Measurements from ENCODE around the gene TRAPPC12.
"Not testable (repeated sequence)": the region's sequence is repeated elsewhere in the genome, so short reads cannot be mapped to it uniquely, and the experiment has no call there.

Gene TRAPPC12

DNA sequence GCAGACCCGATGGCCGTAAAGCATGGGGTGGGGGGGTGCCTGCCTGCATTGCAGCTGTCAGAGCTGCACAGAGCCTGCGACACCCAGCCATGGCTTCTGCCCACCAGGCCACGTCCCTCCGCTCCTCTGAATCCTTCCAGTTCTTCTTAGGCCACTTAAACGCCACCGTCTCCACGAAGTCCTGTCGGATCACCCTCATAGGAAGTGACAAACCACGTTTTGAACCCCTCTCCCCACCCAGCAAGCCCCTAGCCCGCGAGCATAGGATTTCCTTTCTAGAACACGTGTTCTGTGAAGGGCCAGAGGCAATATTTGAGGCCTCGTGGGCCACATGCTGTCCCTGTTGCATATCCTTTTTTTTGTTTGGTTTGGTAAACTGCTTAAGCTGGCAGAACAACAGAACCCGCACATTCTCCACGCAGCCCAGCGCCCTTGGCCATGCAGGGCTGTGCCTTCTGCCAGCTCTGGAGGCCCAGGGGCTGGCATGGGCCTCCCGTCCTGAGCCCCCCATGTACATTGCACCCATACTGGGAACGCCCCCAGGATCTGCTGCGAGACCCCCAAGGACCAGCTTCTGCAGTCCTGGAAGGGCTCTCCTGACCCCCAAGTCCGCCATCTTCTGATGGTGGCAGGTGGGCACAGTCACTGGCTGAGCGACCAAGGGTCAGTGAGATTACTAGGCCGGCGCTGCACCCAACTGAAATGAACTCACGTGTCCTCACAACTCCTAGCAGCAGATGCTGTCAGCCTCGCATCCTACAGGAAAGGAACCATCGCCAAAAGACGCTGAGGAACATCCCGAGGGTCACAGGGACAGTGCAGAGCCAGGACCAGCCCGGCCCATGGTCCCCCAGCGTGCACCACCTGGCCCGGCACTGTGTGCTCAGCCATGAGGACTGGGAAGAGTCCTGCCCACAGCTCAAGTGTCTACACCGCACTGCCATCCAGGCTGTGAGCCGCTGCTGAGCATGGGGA, 104.8 kb downstream of the TRAPPC12 start:
- H3K4me3 Mint-ChIP-seq: no peak overlapping the region
- no peak for ATAC-seq
- no peaks in the 10 kb centered on the region for H3K27me3 Mint-ChIP-seq
- H3K4me1 Mint-ChIP-seq: peaks cover 11% of the 10 kb centered on the region
- H3K27ac Mint-ChIP-seq: peak overlapping the region in 1 of 2 donors; percentile 53
- no peak for DNase-seq
- no peaks in the 10 kb centered on the region for H3K9me3 Mint-ChIP-seq

DNA sequence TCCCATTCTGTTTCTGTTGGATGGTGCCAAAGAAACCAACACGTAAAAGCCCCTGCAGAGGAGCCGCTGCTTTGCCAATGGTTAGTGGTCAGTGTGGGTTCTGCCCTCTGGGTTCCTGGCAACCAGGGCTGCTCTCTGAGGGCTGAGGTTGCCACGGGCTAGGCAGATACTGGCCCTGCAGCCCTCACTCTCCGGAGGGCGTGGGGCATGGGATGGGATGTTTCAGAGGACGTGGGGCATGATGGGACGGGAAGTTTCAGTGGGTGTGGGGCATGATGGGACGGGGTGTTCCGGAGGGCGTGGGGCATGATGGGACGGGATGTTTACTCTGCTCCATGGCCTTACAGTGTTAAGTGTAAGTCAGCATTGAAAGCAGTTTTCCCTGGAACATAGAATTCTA, 105.7 kb downstream of the TRAPPC12 start:
- H3K27ac Mint-ChIP-seq: no peak overlapping the region
- ATAC-seq (no peak), DNase-seq (no peak)
- H3K27me3 Mint-ChIP-seq: no peaks in the 10 kb centered on the region
- H3K4me1 Mint-ChIP-seq: peaks cover 4% of the 10 kb centered on the region
- no peak overlapping the region for H3K4me3 Mint-ChIP-seq
- no peaks in the 10 kb centered on the region for H3K9me3 Mint-ChIP-seq

DNA sequence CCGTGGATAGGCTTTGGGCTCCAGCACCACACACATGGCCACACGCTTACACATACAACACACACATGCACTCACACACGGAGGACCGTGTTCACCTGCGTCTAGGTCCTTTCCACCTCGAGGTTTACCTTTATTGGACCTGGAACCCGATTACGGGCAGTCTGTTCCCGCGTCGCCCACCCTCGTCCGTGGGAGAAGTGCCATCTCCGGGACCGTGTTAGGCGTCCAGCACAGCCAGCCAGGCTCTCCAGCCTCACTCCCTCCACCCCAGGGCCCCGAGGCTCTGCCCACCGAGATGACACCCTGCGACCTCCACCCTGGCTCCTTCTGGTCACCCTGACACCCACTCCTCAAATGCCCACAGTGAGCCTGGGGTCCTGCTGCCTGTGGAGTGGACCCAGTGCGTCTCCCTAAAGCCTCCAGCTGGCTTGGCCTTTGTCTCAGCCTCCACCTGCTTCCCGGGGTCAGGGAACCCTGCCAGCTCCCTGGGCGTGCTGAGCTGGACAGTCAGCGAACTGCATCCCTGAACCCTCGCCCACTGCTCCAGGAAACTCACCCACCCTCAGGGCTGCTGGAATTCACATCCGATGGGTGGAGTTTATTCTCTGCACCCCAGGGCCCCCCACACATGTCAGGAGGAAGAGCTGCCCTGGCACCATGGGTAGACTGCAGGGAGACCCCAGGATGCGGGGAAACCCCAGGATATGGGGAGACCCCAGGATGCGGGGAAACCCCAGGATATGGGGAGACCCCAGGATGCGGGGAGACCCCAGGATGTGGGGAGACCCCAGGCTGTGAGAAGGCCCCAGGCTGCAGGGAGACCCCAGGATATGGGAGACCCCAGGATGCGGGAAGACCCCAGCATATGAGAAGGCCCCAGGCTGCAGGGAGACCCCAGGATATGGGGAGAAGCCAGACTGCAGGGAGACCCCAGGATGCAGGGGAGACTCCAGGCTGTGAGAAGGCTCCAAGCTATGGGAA, 106.8 kb downstream of the TRAPPC12 start:
- no peak overlapping the region for H3K27ac Mint-ChIP-seq
- H3K4me3 Mint-ChIP-seq: no peak overlapping the region
- H3K9me3 Mint-ChIP-seq: no peaks in the 10 kb centered on the region
- no peaks in the 10 kb centered on the region for H3K27me3 Mint-ChIP-seq
- DNase-seq (no peak), ATAC-seq (no peak)
- H3K4me1 Mint-ChIP-seq: peaks cover 7% of the 10 kb centered on the region

- Mint-ChIP-seq H3K27ac (no peak overlapping the region), H3K27me3 (no peaks in the 10 kb centered on the region), H3K4me3 (no peak overlapping the region), H3K9me3 (no peaks in the 10 kb centered on the region), H3K4me1 (peaks cover 7% of the 10 kb centered on the region)
- DNase-seq: no peak
- no peak for ATAC-seq
Measured at GRCh38 chr2:3487028-3487425, 107.5 kb downstream of the TRAPPC12 start.

GRCh38 chr2:3487432-3487831, 107.9 kb downstream of the TRAPPC12 start:
- H3K27ac Mint-ChIP-seq: no peak overlapping the region
- no peak for ATAC-seq
- no peak overlapping the region for H3K4me3 Mint-ChIP-seq
- no peak for DNase-seq
- H3K4me1 Mint-ChIP-seq: peaks cover 7% of the 10 kb centered on the region
- H3K9me3 Mint-ChIP-seq: no peaks in the 10 kb centered on the region
- no peaks in the 10 kb centered on the region for H3K27me3 Mint-ChIP-seq

DNA sequence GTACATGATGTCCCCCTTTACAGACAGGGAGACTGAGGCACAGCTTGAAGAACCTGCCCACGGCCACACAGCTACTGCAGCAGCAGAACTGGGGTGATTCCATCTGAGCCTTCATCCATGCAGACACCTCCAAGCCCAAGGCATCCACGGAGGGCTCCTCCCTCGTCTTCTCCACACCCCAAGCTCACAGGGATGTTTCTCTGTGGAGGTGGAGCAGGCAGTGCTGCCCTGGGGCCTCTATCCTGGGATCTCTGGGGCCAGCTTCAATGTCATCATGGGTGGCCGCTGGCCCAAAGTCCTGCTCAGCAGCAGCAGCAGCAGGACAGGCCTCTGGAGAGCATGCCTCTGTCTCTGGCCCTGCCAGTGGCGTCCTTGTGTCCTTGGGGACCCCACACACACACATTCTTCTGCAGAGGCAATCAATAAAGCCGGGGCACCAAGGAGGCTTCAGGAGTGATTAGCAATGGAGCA, 108.6 kb downstream of the TRAPPC12 start:
- H3K4me3 Mint-ChIP-seq: no peak overlapping the region
- peaks cover 7% of the 10 kb centered on the region for H3K4me1 Mint-ChIP-seq
- no peaks in the 10 kb centered on the region for H3K9me3 Mint-ChIP-seq
- DNase-seq (no peak), ATAC-seq (no peak)
- no peak overlapping the region for H3K27ac Mint-ChIP-seq
- no peaks in the 10 kb centered on the region for H3K27me3 Mint-ChIP-seq

- Mint-ChIP-seq H3K27me3 (no peaks in the 10 kb centered on the region), H3K27ac (no peak overlapping the region), H3K9me3 (no peaks in the 10 kb centered on the region), H3K4me1 (peaks cover 7% of the 10 kb centered on the region), H3K4me3 (no peak overlapping the region)
- DNase-seq: no peak
- no peak for ATAC-seq
Measured at GRCh38 chr2:3488855-3489763, 109.6 kb downstream of the TRAPPC12 start.

DNA sequence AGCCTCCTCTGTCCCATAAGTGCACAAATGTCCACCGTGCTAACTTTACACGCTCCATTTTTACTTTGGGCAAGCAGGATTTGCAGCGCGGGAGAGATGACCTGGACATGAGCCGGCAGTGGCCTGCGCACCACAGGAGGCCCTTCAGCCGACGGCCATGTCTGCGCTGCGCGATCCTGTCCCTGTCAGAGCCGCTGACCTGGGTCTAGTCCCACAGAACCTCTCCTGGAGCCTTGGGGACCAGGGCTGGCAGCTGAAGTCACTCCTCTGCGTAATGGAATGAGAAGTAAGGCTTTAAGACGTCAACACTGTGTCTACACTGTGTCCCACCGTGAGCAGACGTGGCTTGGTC, 110.2 kb downstream of the TRAPPC12 start:
- peak overlapping the region in 1 of 2 donors; percentile 30 for H3K27ac Mint-ChIP-seq

GRCh38 chr2:3490191-3491170, 111.0 kb downstream of the TRAPPC12 start:
- Mint-ChIP-seq H3K4me3 (no peak overlapping the region), H3K4me1 (peaks cover 7% of the 10 kb centered on the region), H3K9me3 (no peaks in the 10 kb centered on the region), H3K27ac (peak overlapping the region in 1 of 2 donors; percentile 43), H3K27me3 (no peaks in the 10 kb centered on the region)
- ATAC-seq (peak; percentile 21), DNase-seq (no peak)

More for the DNA sequence above, 110.2 kb downstream of the TRAPPC12 start:
- ATAC-seq: no peak
- H3K9me3 Mint-ChIP-seq: no peaks in the 10 kb centered on the region
- H3K4me1 Mint-ChIP-seq: peaks cover 7% of the 10 kb centered on the region
- no peak for DNase-seq
- H3K4me3 Mint-ChIP-seq: no peak overlapping the region
- no peaks in the 10 kb centered on the region for H3K27me3 Mint-ChIP-seq

GRCh38 chr2:3491306-3491705, 111.8 kb downstream of the TRAPPC12 start:
- DNase-seq: no peak
- H3K27me3 Mint-ChIP-seq: no peaks in the 10 kb centered on the region
- H3K9me3 Mint-ChIP-seq: no peaks in the 10 kb centered on the region
- no peak overlapping the region for H3K4me3 Mint-ChIP-seq
- peak overlapping the region in 1 of 2 donors; percentile 43 for H3K27ac Mint-ChIP-seq
- no peak for ATAC-seq
- peaks cover 7% of the 10 kb centered on the region for H3K4me1 Mint-ChIP-seq

DNA sequence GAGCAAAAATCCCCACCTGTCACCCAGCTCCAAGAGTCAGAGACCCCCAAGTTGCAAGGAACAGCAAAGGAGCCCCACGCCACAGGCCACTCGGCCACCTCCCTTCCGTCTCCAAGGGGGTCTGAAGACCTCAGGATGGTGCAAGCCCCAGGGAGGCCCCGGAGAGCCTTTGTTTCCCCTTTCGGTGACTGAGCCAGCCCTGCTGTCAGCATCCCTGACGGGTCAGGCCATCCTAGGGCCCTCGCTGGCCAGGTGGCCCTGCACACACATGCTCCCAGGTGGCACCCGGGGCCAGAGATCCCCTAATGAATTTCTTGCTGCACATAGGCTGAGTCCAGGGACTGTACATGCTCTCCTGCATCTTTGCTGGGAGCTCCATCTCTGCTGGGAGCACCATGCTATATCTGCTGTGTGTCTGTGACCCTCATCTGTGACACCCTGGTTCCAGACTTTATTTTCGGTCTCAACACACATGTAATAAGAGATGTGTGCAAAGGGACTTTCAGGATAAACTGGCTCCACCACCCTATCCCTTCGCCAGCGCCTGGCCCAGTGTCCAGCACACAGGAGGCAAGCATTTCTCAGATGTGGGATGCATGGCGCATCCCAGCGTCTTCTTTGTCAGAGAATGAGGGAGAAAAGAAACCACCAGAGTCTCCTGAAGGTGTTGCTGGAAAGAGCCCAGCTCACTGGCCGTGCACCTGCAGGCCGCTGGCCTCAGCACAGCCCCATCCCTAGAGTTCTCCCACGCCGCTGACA, 112.4 kb downstream of the TRAPPC12 start:
- Mint-ChIP-seq H3K9me3 (no peaks in the 10 kb centered on the region), H3K27ac (no peak overlapping the region), H3K4me3 (no peak overlapping the region), H3K4me1 (peaks cover 7% of the 10 kb centered on the region), H3K27me3 (no peaks in the 10 kb centered on the region)
- no peak for DNase-seq
- peak; percentile 19 for ATAC-seq

GRCh38 chr2:3492475-3492787, 112.9 kb downstream of the TRAPPC12 start:
- not testable (repeated sequence) for H3K4me3 Mint-ChIP-seq, H3K27me3 Mint-ChIP-seq, H3K9me3 Mint-ChIP-seq, H3K27ac Mint-ChIP-seq, DNase-seq, ATAC-seq, H3K4me1 Mint-ChIP-seq

GRCh38 chr2:3492951-3493614, 113.6 kb downstream of the TRAPPC12 start:
- DNase-seq: no peak
- ATAC-seq: no peak
- Mint-ChIP-seq H3K27me3 (no peaks in the 10 kb centered on the region), H3K4me3 (no peak overlapping the region), H3K27ac (no peak overlapping the region), H3K4me1 (peaks cover 7% of the 10 kb centered on the region), H3K9me3 (no peaks in the 10 kb centered on the region)

Measured in stimulated activated naive CD8-positive, alpha-beta T cell treated with anti-CD3 and anti-CD28 coated beads, Interleukin-15, amount 100 ng/mL, for 72 hours (primary cell).